Neural progenitor cell (in vitro differentiated cells): ENCODE measurements around the gene TMEM53.

Experiments
- EZH2 ChIP-seq: fragments of 200-600 bp; sonication (generic); IDR thresholded peaks from 2 replicates; pipeline ENCODE4 v1.6.1; 2017; ENCODE audit warnings: antibody characterized with exemption, mild to moderate bottlenecking, moderate library complexity
- TF ChIP-seq, protein P1 (sequence below): fragments of 200-600 bp; sonication (generic); IDR thresholded peaks from 2 replicates; pipeline ENCODE4 v1.5.1; 2017; ENCODE audit warnings: antibody characterized with exemption, mild to moderate bottlenecking

- no peak for TF ChIP-seq EZH2
- TF ChIP-seq, protein P1, sequence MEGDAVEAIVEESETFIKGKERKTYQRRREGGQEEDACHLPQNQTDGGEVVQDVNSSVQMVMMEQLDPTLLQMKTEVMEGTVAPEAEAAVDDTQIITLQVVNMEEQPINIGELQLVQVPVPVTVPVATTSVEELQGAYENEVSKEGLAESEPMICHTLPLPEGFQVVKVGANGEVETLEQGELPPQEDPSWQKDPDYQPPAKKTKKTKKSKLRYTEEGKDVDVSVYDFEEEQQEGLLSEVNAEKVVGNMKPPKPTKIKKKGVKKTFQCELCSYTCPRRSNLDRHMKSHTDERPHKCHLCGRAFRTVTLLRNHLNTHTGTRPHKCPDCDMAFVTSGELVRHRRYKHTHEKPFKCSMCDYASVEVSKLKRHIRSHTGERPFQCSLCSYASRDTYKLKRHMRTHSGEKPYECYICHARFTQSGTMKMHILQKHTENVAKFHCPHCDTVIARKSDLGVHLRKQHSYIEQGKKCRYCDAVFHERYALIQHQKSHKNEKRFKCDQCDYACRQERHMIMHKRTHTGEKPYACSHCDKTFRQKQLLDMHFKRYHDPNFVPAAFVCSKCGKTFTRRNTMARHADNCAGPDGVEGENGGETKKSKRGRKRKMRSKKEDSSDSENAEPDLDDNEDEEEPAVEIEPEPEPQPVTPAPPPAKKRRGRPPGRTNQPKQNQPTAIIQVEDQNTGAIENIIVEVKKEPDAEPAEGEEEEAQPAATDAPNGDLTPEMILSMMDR, result no peak
Observed at GRCh38 chr1:44662683-44663030, 11.6 kb downstream of the TMEM53 start.
